Keratinocyte (primary cell): ENCODE data around the gene SIVA1. TPM values are rescaled to one million over a fixed set of nuclear protein-coding genes. Genes with fewer than 3 reads are reported as not detected.

Source experiments
- DNase-seq: peaks from one replicate; pipeline ENCODE4 v3.0.0-alpha.2; 2011; ENCODE audit warnings: low read depth, missing footprints, low spot score
- FAIRE-seq: peaks from 2 replicates; lab custom pipeline; 2011; peaks lifted over from hg19 to GRCh38; lab: Jason Lieb, UNC
- H2AFZ ChIP-seq: 2 replicates; pipeline ENCODE4 v1.6.0; 2012; ENCODE audit warnings: low read length, control low read depth, inconsistent platforms; ENCODE audit not compliant: control insufficient read depth
- H3K27ac ChIP-seq: 2 replicates; pipeline ENCODE4 v1.5.1; 2011; ENCODE audit warnings: low read length; ENCODE audit not compliant: control insufficient read depth, insufficient read depth
- H3K27me3 ChIP-seq: 3 replicates; pipeline ENCODE4 v1.6.0; 2011; ENCODE audit warnings: low read length; ENCODE audit not compliant: control insufficient read depth, insufficient read depth; ENCODE audit errors: extremely low read depth
- H3K36me3 ChIP-seq, 2 experiments: 2 replicates in 1 of 2; 3 replicates in 1 of 2; pipeline ENCODE4 v1.5.1; 2011; ENCODE audit warnings: low read length in 2 of 2, mild to moderate bottlenecking in 1 of 2; ENCODE audit not compliant: control insufficient read depth in 2 of 2, insufficient read depth in 2 of 2; ENCODE audit errors: extremely low read depth in 1 of 2
- H3K4me1 ChIP-seq: 3 replicates; pipeline ENCODE4 v1.5.1; 2011; ENCODE audit warnings: low read length; ENCODE audit not compliant: control insufficient read depth, insufficient read depth; ENCODE audit errors: extremely low read depth
- H3K4me2 ChIP-seq: 3 replicates; pipeline ENCODE4 v1.6.0; 2011; ENCODE audit warnings: low read depth, low read length; ENCODE audit not compliant: control insufficient read depth, insufficient read depth; ENCODE audit errors: extremely low read depth
- H3K4me3 ChIP-seq, 3 experiments: fragments of 200-600 bp in 1 of 3; sonication (generic) in 1 of 3; 2 replicates in 2 of 3; 3 replicates in 1 of 3; pipeline ENCODE4 v1.5.1; 2011 to 2016; ENCODE audit warnings: low read length in 3 of 3, mild to moderate bottlenecking in 3 of 3, control low read depth in 2 of 3, inconsistent platforms in 1 of 3, low read depth in 1 of 3, mixed read lengths in 1 of 3, mixed run types in 1 of 3, moderate library complexity in 1 of 3; ENCODE audit not compliant: control insufficient read depth in 2 of 3, insufficient read depth in 2 of 3; ENCODE audit errors: extremely low read depth in 1 of 3
- H3K79me2 ChIP-seq: 2 replicates; pipeline ENCODE4 v1.6.0; 2012; ENCODE audit warnings: low read length; ENCODE audit not compliant: control insufficient read depth, insufficient read depth
- H3K9ac ChIP-seq: 3 replicates; pipeline ENCODE4 v1.6.0; 2011; ENCODE audit warnings: low read length; ENCODE audit not compliant: control insufficient read depth, insufficient read depth; ENCODE audit errors: extremely low read depth
- H3K9me1 ChIP-seq: 3 replicates; pipeline ENCODE4 v1.6.0; 2011; ENCODE audit warnings: low read length; ENCODE audit not compliant: control insufficient read depth, insufficient read depth; ENCODE audit errors: extremely low read depth
- H3K9me3 ChIP-seq: 2 replicates; pipeline ENCODE4 v1.5.1; 2012; ENCODE audit warnings: low read depth, low read length; ENCODE audit not compliant: control insufficient read depth
- H4K20me1 ChIP-seq: 3 replicates; pipeline ENCODE4 v1.6.0; 2011; ENCODE audit warnings: low read length; ENCODE audit not compliant: control insufficient read depth, insufficient read depth; ENCODE audit errors: extremely low read depth
- CTCF ChIP-seq, 3 experiments: IDR thresholded peaks in 1 of 3; conservative IDR thresholded peaks in 1 of 3; optimal IDR thresholded peaks in 1 of 3; 2 replicates in 2 of 3; 3 replicates in 1 of 3; pipeline versions ENCODE3 to v1.5.1; 2011; ENCODE audit warnings: low read length in 3 of 3, mild to moderate bottlenecking in 3 of 3, moderate library complexity in 2 of 3, control low read depth in 1 of 3, inconsistent platforms in 1 of 3; ENCODE audit not compliant: insufficient read depth in 2 of 3; ENCODE audit errors: extremely low read depth in 1 of 3
- EZH2 ChIP-seq: IDR thresholded peaks from one replicate; pipeline ENCODE4 v1.6.1; 2012; ENCODE audit warnings: inconsistent platforms, mild to moderate bottlenecking, low read length, moderate library complexity
- dilution Hi-C: fragments of 300-500 bp; cut with MboI; formaldehyde crosslinking; loops from one replicate; pipeline ENCODE4 v1.7.0; 2020; ENCODE audit warnings: low sequenced_read_pairs; ENCODE audit not compliant: extremely low pct_ligation_motif_present
- polyA plus RNA-seq, 5 experiments: library from polyadenylated mRNA; depleted of rRNA in 3 of 5; stranded (reverse) in 3 of 5; stranded (forward) in 1 of 5; unstranded in 1 of 5; fragments of >200 nt; gene quantifications; 1 replicate in 1 of 5; 2 replicates in 3 of 5; 3 replicates in 1 of 5; pipeline versions ENCODE4 v1.2.1 to v1.2.3, GENCODE V29; 2011 to 2012; ENCODE audit warnings: missing spikeins in 2 of 5, low read depth in 1 of 5, low replicate concordance in 1 of 5

SIVA1 gene
- polyA plus RNA-seq, 1 donor (not counting 4 experiments of a cell fraction or from before 2014, with no cell fraction given) = 35.3 TPM

- dilution Hi-C loops = no loop called here
- no peaks in the 10 kb centered on the region for H3K79me2 ChIP-seq
- H3K4me3 ChIP-seq = no peak overlapping the region
- H3K27ac ChIP-seq = no peak overlapping the region
- TF ChIP-seq CTCF (optimal IDR thresholded peaks at IDR 0.05 in 1 of 3, IDR thresholded peaks at IDR 0.05 in 1 of 3, conservative IDR thresholded peaks at IDR 0.05 in 1 of 3; ENCODE audit: extremely low read depth in 1 of 3, insufficient read depth in 2 of 3, low read length in 3 of 3) (peak in 1 of 3 experiments; percentile 4), EZH2 (no peak)
- no peaks in the 10 kb centered on the region for H4K20me1 ChIP-seq
- no peak overlapping the region for H3K9ac ChIP-seq
- DNase-seq = no peak
- FAIRE-seq = no peak
- no peak overlapping the region for H2AFZ ChIP-seq
- H3K4me1 ChIP-seq = no peaks in the 10 kb centered on the region
- no peaks in the 10 kb centered on the region for H3K9me1 ChIP-seq
- H3K27me3 ChIP-seq = no peaks in the 10 kb centered on the region
- H3K36me3 ChIP-seq = peaks cover 26 to 28% of the 10 kb centered on the region in 2 experiments
- no peak overlapping the region for H3K4me2 ChIP-seq
- no peaks in the 10 kb centered on the region for H3K9me3 ChIP-seq
These were observed 20.8 kb downstream of the SIVA1 start for GRCh38 chr14:104773505-104774452.

GRCh38 chr14:104774453-104775072 lies 21.6 kb downstream of the SIVA1 start:
- no peak overlapping the region for H3K4me2 ChIP-seq
- H3K79me2 ChIP-seq = no peaks in the 10 kb centered on the region
- H3K9ac ChIP-seq = no peak overlapping the region
- no peaks in the 10 kb centered on the region for H3K9me3 ChIP-seq
- no peaks in the 10 kb centered on the region for H3K9me1 ChIP-seq
- FAIRE-seq (no peak), DNase-seq (no peak)
- dilution Hi-C loops = no loop called here
- no peak overlapping the region for H3K4me3 ChIP-seq
- H3K36me3 ChIP-seq = peaks cover 26 to 29% of the 10 kb centered on the region in 2 experiments
- TF ChIP-seq CTCF (optimal IDR thresholded peaks at IDR 0.05 in 1 of 3, IDR thresholded peaks at IDR 0.05 in 1 of 3, conservative IDR thresholded peaks at IDR 0.05 in 1 of 3; ENCODE audit: extremely low read depth in 1 of 3, insufficient read depth in 2 of 3, low read length in 3 of 3) (no peak), EZH2 (no peak)
- no peaks in the 10 kb centered on the region for H3K27me3 ChIP-seq
- no peaks in the 10 kb centered on the region for H4K20me1 ChIP-seq
- no peak overlapping the region for H2AFZ ChIP-seq
- no peak overlapping the region for H3K27ac ChIP-seq
- H3K4me1 ChIP-seq = no peaks in the 10 kb centered on the region
